Osteocyte (in vitro differentiated cells): Measurements from ENCODE around the gene HSD3B7. TPM values are rescaled to one million over a fixed set of nuclear protein-coding genes. Genes with fewer than 3 reads are reported as not detected.

Source experiments
- DNase-seq: peaks from one replicate; pipeline ENCODE4 v3.0.0; 2021; ENCODE audit warnings: mixed read lengths; ENCODE audit not compliant: unreplicated experiment; ENCODE audit errors: extremely low spot score
- H3K27ac Mint-ChIP-seq: one replicate; pipeline ENCODE4 v1.8.0; 2021; ENCODE audit warnings: mild to moderate bottlenecking, mixed read lengths; ENCODE audit not compliant: unreplicated experiment
- H3K27me3 Mint-ChIP-seq: one replicate; pipeline ENCODE4 v1.8.0; 2021; ENCODE audit warnings: mixed read lengths; ENCODE audit not compliant: unreplicated experiment
- H3K36me3 Mint-ChIP-seq: one replicate; pipeline ENCODE4 v1.8.0; 2021; ENCODE audit warnings: mixed read lengths; ENCODE audit not compliant: unreplicated experiment
- H3K4me1 Mint-ChIP-seq: one replicate; pipeline ENCODE4 v1.8.0; 2021; ENCODE audit warnings: mixed read lengths; ENCODE audit not compliant: unreplicated experiment
- H3K4me3 Mint-ChIP-seq: one replicate; pipeline ENCODE4 v1.8.0; 2021; ENCODE audit warnings: mild to moderate bottlenecking, moderate library complexity, mixed read lengths; ENCODE audit not compliant: unreplicated experiment
- H3K9me3 Mint-ChIP-seq: one replicate; pipeline ENCODE4 v1.8.0; 2021; ENCODE audit warnings: mixed read lengths; ENCODE audit not compliant: unreplicated experiment
- total RNA-seq: library from RNA; stranded (reverse); gene quantifications from 2 replicates; pipeline ENCODE4 v1.2.1, GENCODE V29; 2021
- TF ChIP-seq, protein P1 (sequence below): fragments of 200-600 bp; sonication (generic); IDR thresholded peaks from 2 replicates; pipeline ENCODE4 v1.5.0; 2021; ENCODE audit warnings: antibody characterized with exemption, mild to moderate bottlenecking, moderate library complexity

Gene HSD3B7
- total RNA-seq, 1 donor from 2014 or later = 7.6 TPM

DNA sequence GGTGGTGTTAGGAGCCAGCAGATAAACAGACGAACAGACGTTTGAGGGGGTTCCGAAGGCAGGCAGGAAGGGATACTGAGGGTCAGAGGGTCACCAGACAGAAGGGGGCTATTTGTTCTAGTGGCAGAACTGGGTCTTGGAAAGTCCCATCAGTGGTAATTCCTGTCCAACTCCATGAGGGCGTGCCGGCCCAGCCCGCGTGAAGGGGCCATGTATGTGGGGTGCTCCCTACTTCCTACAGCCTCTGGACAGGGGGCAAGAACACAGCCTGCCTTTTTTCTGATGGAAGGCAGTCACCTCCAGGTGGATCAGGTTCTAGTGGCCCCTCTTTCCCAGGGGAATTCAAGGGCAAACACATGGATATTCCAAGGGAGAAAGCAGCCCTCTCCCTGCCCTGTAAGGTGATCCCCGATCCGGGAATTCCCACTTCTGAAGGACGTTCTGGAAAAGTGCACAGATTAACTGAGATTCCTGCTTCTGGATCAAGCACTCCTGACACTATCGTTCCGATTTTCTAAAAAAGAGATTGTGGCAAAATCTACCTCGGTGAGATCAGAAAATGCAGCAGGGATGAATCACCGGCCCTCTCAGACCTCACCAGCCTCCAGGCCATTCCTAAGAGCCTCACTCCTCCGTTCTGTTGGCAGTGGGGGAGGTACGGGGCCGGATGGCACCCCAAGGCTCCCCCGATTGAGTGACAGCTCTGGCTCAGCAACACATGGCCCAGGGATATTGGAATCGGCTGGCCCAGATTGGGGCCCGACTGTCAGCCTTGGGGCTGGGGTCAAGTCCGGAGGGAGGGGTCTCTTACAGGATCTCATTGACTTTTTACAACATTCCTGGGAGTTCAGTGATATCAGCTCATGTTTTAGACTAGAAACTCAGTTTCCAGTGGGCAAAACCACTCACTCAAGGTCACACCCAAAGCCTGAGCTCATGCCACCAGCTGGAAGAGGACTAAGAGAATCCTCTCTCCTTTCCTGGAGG, 13.0 kb downstream of the HSD3B7 start:
- Mint-ChIP-seq H3K27ac (peak overlapping the region; percentile 78), H3K4me3 (peak overlapping the region; percentile 73), H3K4me1 (peaks cover 27% of the 10 kb centered on the region), H3K36me3 (no peaks in the 10 kb centered on the region), H3K27me3 (no peaks in the 10 kb centered on the region), H3K9me3 (no peaks in the 10 kb centered on the region)
- TF ChIP-seq, protein P1, sequence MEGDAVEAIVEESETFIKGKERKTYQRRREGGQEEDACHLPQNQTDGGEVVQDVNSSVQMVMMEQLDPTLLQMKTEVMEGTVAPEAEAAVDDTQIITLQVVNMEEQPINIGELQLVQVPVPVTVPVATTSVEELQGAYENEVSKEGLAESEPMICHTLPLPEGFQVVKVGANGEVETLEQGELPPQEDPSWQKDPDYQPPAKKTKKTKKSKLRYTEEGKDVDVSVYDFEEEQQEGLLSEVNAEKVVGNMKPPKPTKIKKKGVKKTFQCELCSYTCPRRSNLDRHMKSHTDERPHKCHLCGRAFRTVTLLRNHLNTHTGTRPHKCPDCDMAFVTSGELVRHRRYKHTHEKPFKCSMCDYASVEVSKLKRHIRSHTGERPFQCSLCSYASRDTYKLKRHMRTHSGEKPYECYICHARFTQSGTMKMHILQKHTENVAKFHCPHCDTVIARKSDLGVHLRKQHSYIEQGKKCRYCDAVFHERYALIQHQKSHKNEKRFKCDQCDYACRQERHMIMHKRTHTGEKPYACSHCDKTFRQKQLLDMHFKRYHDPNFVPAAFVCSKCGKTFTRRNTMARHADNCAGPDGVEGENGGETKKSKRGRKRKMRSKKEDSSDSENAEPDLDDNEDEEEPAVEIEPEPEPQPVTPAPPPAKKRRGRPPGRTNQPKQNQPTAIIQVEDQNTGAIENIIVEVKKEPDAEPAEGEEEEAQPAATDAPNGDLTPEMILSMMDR = no peak
- no peak for DNase-seq

DNA sequence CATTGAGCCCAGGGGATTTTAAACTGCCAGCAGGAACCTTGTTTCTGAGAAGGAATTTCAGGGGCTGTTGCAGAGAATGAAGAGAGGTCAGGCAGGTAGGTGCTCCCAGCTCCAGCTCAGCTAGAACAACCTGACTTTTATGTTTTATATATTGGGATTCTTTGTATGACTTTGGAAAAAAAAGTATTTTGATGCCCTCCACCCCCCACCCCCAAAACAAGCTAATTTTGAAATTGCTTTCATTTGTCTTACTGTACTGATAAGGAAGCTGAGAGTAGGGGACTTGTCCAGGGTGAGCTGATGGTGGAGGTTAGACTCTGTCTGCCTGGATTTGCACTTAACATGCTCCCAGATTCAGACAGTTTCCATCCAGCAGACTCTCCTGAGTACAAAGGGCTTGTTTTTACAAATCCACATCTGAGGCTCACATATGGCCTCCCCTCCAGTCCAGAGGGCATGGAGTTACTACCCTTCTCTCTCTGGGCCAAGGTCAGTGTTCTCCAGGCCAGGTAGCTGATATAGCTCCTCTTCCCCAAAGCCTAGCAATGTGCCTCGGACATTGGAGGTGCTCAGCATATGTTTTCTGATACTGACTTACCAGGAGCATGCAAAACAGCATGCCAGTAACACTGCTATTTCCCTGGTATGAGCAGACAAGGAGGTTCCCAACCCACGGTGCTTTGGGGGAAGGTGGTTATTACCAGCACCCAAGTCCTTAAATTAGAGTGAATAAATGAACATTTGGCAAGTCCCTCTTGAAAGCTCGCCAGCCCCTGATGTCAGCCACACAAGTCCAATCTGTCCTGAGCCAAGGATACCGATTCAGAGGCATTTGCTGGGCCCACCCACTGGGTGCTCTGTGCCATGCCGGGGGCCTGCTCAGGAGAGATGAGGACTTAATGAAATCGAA, 14.1 kb downstream of the HSD3B7 start:
- no peak for DNase-seq
- Mint-ChIP-seq H3K36me3 (no peaks in the 10 kb centered on the region), H3K27ac (peak overlapping the region; percentile 78), H3K4me3 (no peak overlapping the region), H3K4me1 (peaks cover 27% of the 10 kb centered on the region), H3K27me3 (no peaks in the 10 kb centered on the region), H3K9me3 (no peaks in the 10 kb centered on the region)
- TF ChIP-seq, protein P1 = no peak

DNA sequence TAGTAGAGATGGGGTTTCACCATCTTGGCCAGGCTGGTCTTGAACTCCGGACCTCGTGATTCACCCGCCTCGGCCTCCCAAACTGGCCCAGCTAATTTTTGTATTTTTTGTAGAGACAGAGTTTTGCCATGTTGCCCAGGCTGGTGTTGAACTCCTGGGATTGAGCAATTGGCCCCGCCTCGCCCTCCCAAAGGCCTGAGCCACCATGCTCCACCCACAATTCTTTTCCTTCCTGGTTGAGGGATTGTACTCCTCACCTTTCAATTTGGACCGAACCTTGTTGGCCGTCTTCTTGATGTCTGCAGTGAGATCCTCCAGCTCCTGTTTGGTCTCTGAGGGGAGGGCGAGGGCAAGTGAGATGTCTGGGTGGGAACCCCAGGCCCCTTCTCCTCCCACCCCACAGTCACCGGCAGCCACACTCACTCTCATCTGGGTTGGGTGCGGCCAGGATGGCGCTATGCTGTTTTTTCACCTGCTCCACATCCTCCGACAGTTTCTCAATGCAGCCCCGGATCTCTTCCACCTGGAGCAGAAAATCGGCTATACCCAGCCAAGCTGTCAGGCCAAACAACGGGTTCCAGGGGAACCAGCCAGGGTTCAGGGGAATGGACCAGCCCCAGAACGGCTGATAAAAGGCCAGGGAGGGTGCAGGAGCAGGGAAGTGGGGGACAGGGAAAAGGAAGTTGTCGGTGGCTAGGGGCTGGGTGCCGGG, 15.8 kb downstream of the HSD3B7 start:
- no peaks in the 10 kb centered on the region for H3K27me3 Mint-ChIP-seq
- H3K27ac Mint-ChIP-seq = no peak overlapping the region
- DNase-seq = no peak
- H3K36me3 Mint-ChIP-seq = no peaks in the 10 kb centered on the region
- TF ChIP-seq, protein P1 = no peak
- no peak overlapping the region for H3K4me3 Mint-ChIP-seq
- H3K4me1 Mint-ChIP-seq = peaks cover 27% of the 10 kb centered on the region
- H3K9me3 Mint-ChIP-seq = no peaks in the 10 kb centered on the region

DNA sequence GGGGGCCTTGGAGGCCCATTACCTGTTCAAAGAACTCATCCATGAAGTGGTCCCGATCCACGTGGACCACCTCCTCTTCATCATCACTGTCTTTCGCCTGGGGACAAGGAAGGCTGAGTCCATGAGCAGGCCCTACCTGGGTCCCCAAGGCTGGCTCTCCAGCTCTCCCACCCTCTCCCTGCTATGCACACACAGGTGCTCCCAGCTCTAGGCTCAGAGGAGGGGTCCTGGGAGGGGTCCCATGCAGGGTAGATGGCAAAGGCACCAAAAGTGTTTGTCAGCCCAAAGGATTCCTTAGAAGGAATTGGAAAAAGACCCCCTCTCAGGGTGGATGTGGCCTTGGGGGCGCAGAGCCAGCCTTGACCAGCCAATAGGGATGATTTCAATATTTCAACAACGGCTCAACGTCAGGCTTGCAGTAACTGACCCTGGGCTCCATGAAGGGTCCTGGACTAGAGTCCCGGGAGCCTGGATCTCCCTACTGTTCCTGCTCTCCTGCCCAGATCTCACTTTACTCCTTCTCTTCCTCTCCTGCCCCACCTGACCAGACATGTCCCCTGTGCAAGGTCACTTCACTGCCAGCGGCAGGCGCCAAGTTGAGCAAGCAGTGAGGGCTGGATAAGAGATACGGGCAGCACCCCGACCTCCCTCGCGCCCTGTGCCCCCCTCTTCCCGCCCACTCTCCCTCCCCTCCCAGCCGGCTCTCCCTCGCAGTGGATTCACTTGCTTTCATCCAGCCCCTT, 16.7 kb downstream of the HSD3B7 start:
- Mint-ChIP-seq H3K27ac (no peak overlapping the region), H3K36me3 (no peaks in the 10 kb centered on the region), H3K9me3 (no peaks in the 10 kb centered on the region), H3K27me3 (no peaks in the 10 kb centered on the region), H3K4me3 (no peak overlapping the region), H3K4me1 (peaks cover 23% of the 10 kb centered on the region)
- TF ChIP-seq, protein P1 = no peak
- DNase-seq = no peak
